Chondrocyte (in vitro differentiated cells): Measurements from ENCODE around the gene PCCA. TPM values are rescaled to one million over a fixed set of nuclear protein-coding genes. Genes with fewer than 3 reads are reported as not detected.

Experiments used
- DNase-seq: peaks from one replicate; pipeline ENCODE4 v3.0.0; 2021; ENCODE audit warnings: mixed read lengths, low spot score
- H3K27ac Mint-ChIP-seq: one replicate; pipeline ENCODE4 v1.8.0; 2021; ENCODE audit warnings: mild to moderate bottlenecking, moderate library complexity, mixed read lengths; ENCODE audit not compliant: unreplicated experiment
- H3K27me3 Mint-ChIP-seq: 2 replicates; pipeline ENCODE4 v1.8.0; 2021; ENCODE audit warnings: low read depth, mixed read lengths
- H3K36me3 Mint-ChIP-seq: 2 replicates; pipeline ENCODE4 v1.8.0; 2021; ENCODE audit warnings: low read depth, mixed read lengths
- H3K4me1 Mint-ChIP-seq: 2 replicates; pipeline ENCODE4 v1.8.0; 2021; ENCODE audit warnings: low read depth, mild to moderate bottlenecking, mixed read lengths
- H3K4me3 Mint-ChIP-seq: one replicate; pipeline ENCODE4 v1.8.0; 2021; ENCODE audit warnings: mild to moderate bottlenecking, moderate library complexity, mixed read lengths; ENCODE audit not compliant: unreplicated experiment
- H3K9me3 Mint-ChIP-seq: 2 replicates; pipeline ENCODE4 v1.8.0; 2021; ENCODE audit warnings: low read depth, mixed read lengths
- CTCF ChIP-seq: fragments of 200-600 bp; sonication (generic); IDR thresholded peaks from 2 replicates; pipeline ENCODE4 v1.5.0; 2021; ENCODE audit warnings: antibody characterized with exemption, mild to moderate bottlenecking, moderate library complexity
- total RNA-seq: library from RNA; stranded (reverse); gene quantifications from 3 replicates; pipeline ENCODE4 v1.2.1, GENCODE V29; 2021

PCCA gene
- total RNA-seq, 1 donor from 2014 or later = 15.1 TPM

DNA sequence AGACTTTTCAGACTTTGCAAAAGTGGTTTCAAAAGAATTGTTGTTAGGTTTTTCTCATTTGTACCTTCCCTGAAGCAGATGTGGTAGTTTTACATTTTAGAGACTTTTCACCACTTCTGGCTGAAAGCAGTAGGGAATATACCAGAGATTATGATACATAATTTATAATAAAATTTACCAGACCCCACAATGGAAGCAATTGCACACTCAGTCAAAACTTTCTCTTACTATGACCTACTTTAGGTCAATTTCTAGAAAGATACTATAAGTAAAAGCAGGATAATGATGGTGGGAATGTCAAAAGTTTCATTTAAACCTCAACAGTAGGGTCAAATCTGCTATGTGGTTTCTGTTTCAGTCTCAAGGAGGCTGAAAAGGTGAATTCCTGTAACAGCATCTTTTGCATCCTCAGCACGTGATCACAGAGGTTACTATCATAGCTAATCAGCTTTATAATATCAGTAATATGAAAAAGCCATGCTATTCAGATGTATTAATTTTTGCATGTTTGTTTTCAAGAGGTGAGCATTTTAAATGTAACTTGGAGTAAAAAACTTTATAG is 26.9 kb downstream of the PCCA start:
- Mint-ChIP-seq H3K27ac (no peak overlapping the region), H3K9me3 (peaks cover 5% of the 10 kb centered on the region), H3K27me3 (no peaks in the 10 kb centered on the region), H3K36me3 (peaks cover 18% of the 10 kb centered on the region), H3K4me3 (no peak overlapping the region), H3K4me1 (no peaks in the 10 kb centered on the region)
- no peak for TF ChIP-seq CTCF
- no peak for DNase-seq

DNA sequence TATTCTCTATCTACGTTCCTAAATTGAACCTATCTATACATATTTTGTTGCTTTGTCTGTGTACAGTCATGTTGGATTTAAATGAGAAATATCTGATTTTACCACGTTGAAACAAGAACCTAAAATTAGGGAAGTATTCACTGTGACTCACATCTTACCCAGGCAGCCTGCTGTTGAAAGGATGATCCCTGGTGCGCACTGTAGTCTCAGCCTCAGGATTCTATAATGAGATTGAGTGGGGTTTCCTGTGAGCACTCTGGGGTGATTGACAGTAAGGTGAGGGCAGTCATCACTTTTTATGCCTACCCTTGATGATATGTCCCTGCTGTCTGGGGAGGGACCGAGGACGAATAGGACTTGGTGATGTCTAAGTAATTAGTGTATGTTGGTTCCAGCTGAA is 35.4 kb downstream of the PCCA start:
- Mint-ChIP-seq H3K36me3 (peaks cover 19% of the 10 kb centered on the region), H3K27me3 (no peaks in the 10 kb centered on the region), H3K27ac (peak overlapping the region; percentile 41), H3K4me1 (peaks cover 36% of the 10 kb centered on the region), H3K4me3 (no peak overlapping the region), H3K9me3 (peaks cover 18% of the 10 kb centered on the region)
- no peak for DNase-seq
- no peak for TF ChIP-seq CTCF

GRCh38 chr13:100125946-100126345 is 37.1 kb downstream of the PCCA start:
- peaks cover 48% of the 10 kb centered on the region for H3K4me1 Mint-ChIP-seq
- no peak overlapping the region for H3K4me3 Mint-ChIP-seq

GRCh38 chr13:100128373-100128772 is 39.5 kb downstream of the PCCA start:
- Mint-ChIP-seq H3K36me3 (peaks cover 5% of the 10 kb centered on the region), H3K4me1 (peaks cover 62% of the 10 kb centered on the region), H3K27me3 (no peaks in the 10 kb centered on the region), H3K4me3 (no peak overlapping the region), H3K9me3 (peaks cover 2% of the 10 kb centered on the region), H3K27ac (no peak overlapping the region)
- no peak for DNase-seq
- no peak for TF ChIP-seq CTCF

More at GRCh38 chr13:100125946-100126345, 37.1 kb downstream of the PCCA start:
- no peak for TF ChIP-seq CTCF
- DNase-seq = no peak
- Mint-ChIP-seq H3K36me3 (peaks cover 13% of the 10 kb centered on the region), H3K9me3 (peaks cover 13% of the 10 kb centered on the region), H3K27me3 (no peaks in the 10 kb centered on the region), H3K27ac (no peak overlapping the region)

- H3K4me1 Mint-ChIP-seq = peaks cover 58% of the 10 kb centered on the region
- peaks cover 5% of the 10 kb centered on the region for H3K36me3 Mint-ChIP-seq
- DNase-seq = no peak
- peak overlapping the region; percentile 33 for H3K27ac Mint-ChIP-seq
- no peaks in the 10 kb centered on the region for H3K27me3 Mint-ChIP-seq
- no peak overlapping the region for H3K4me3 Mint-ChIP-seq
- no peak for TF ChIP-seq CTCF
- H3K9me3 Mint-ChIP-seq = peaks cover 2% of the 10 kb centered on the region
These were observed 39.9 kb downstream of the PCCA start for GRCh38 chr13:100128838-100129237.
